Stomach smooth muscle (tissue), 2 donors: ENCODE measurements around the gene ST6GALNAC3.
"Not testable (repeated sequence)": the region's sequence is repeated elsewhere in the genome, so short reads cannot be mapped to it uniquely, and the experiment has no call there.

Experiments used
- H3K27ac ChIP-seq: one replicate; pipeline ENCODE4 v1.7.0; 2013; ENCODE audit warnings: mild to moderate bottlenecking, low read length, inconsistent platforms
- H3K27me3 ChIP-seq, 2 donors: one replicate each; pipeline ENCODE4 v1.7.0; 2013; ENCODE audit warnings: low read length in 2 of 2; ENCODE audit not compliant: insufficient read depth in 2 of 2, control insufficient read depth in 1 of 2
- H3K36me3 ChIP-seq, 2 donors: one replicate each; pipeline ENCODE4 v1.7.0; 2013; ENCODE audit warnings: low read length in 2 of 2; ENCODE audit not compliant: control insufficient read depth in 2 of 2, insufficient read depth in 2 of 2
- H3K4me1 ChIP-seq: one replicate; pipeline ENCODE4 v1.7.0; 2013; ENCODE audit warnings: low read length; ENCODE audit not compliant: control insufficient read depth, insufficient read depth
- H3K4me3 ChIP-seq, 2 donors: one replicate each; pipeline ENCODE4 v1.7.0; 2013; ENCODE audit warnings: low read length in 2 of 2
- H3K9ac ChIP-seq, 2 donors: one replicate each; pipeline ENCODE4 v1.7.0; 2013; ENCODE audit warnings: low read length in 2 of 2, mild to moderate bottlenecking in 1 of 2
- H3K9me3 ChIP-seq, 2 donors: one replicate each; pipeline ENCODE4 v1.7.0; 2013; ENCODE audit warnings: low read length in 2 of 2; ENCODE audit not compliant: control insufficient read depth in 2 of 2
- donor health status: healthy.
- donor health status: Pancreatic carcinoma.

Gene ST6GALNAC3

DNA sequence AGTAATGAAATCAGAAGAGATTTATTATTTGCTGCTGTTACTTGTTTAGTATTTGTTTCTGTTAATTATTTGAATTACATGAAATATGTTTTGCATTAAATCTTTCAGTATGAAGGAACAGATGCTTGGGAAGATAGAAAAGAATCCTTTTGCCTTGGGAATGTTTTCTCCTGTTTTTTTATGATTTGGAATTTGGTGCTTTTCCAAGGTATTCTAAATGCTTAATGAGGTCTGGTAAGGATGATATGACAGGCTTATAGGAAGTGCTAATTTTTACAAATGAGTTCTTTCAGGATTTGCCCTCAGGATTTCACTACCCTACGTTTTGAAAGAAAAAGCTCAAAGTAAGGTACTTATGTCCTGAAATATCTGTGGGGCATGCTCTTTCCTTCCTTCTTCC lies 25.6 kb upstream of the ST6GALNAC3 start:
- Histone ChIP-seq H3K27me3 (no peaks in the 10 kb centered on the region), H3K9ac (no peak overlapping the region), H3K9me3 (no peaks in the 10 kb centered on the region), H3K4me1 (peaks cover 6% of the 10 kb centered on the region), H3K27ac (no peak overlapping the region), H3K4me3 (no peak overlapping the region), H3K36me3 (no peaks in the 10 kb centered on the region)

DNA sequence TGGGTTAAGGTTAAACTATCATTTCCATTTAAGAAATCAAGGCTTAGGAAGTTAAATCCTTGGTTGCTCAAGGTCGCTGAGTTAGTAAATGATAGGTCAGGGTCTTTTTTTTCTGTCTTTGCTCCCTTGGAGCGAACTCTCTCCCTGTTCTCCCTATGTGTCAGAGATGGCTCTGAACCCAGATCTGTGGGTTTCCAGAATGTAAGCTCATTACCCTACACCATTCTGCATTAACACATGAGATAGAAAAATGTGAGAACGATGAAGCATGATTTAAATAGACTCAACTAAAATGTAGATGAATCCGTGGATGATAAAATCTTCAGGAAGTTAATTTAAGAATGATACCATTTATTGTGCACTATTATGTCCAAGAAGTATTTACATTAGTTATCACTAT lies 25.0 kb upstream of the ST6GALNAC3 start:
- no peak overlapping the region for H3K9ac ChIP-seq
- no peaks in the 10 kb centered on the region for H3K36me3 ChIP-seq
- H3K27ac ChIP-seq, result no peak overlapping the region
- no peaks in the 10 kb centered on the region for H3K27me3 ChIP-seq
- no peaks in the 10 kb centered on the region for H3K9me3 ChIP-seq
- no peak overlapping the region for H3K4me3 ChIP-seq
- peaks cover 6% of the 10 kb centered on the region for H3K4me1 ChIP-seq

DNA sequence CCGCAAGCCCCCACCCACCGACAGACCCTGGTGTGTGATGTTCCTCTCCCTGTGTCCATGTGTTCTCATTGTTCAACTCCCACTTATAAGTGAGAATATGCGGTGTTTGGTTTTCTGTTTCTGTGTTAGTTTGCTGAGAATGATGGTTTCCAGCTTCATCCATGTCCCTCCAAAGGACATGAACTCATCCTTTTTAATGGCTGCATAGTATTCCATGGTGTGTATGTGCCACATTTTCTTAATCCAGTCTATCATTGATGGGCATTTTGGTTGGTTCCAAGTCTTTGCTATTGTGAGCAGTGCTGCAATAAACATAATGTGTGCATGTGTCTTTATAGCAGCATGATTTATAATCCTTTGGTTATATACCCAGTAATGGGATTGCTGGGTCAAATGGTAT lies 24.5 kb upstream of the ST6GALNAC3 start:
- not testable (repeated sequence) for H3K4me1 ChIP-seq, H3K4me3 ChIP-seq, H3K27me3 ChIP-seq, H3K9me3 ChIP-seq, H3K9ac ChIP-seq, H3K27ac ChIP-seq, H3K36me3 ChIP-seq

GRCh38 chr1:76053021-76053420 lies 21.5 kb upstream of the ST6GALNAC3 start:
- Histone ChIP-seq H3K36me3 (no peaks in the 10 kb centered on the region), H3K4me1 (peaks cover 6% of the 10 kb centered on the region), H3K27ac (no peak overlapping the region), H3K4me3 (no peak overlapping the region), H3K9ac (no peak overlapping the region), H3K9me3 (no peaks in the 10 kb centered on the region), H3K27me3 (no peaks in the 10 kb centered on the region)

DNA sequence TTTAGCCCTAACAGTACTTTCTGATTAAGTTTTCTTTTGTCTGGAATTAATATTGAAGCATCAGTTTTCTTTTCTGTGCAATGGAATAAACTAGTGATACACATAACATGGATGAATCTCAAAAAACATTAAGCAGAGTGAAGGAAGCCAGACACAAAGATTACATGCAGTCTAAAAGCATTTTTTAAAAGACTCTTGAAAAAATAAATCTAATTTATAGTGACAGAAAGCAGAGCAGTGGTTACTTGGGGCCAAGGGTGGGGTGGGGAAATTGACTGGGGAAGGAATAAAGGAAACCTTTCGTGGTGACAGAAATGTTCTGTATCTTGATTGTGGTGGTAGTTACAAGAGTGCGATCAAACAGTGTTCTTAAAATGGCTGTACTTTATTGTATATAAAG lies 20.2 kb upstream of the ST6GALNAC3 start:
- H3K9me3 ChIP-seq, result no peaks in the 10 kb centered on the region
- H3K4me1 ChIP-seq, result peaks cover 6% of the 10 kb centered on the region
- H3K36me3 ChIP-seq, result no peaks in the 10 kb centered on the region
- no peak overlapping the region for H3K4me3 ChIP-seq
- no peak overlapping the region for H3K9ac ChIP-seq
- H3K27me3 ChIP-seq, result no peaks in the 10 kb centered on the region
- H3K27ac ChIP-seq, result no peak overlapping the region

GRCh38 chr1:76055987-76056386 lies 18.6 kb upstream of the ST6GALNAC3 start:
- no peaks in the 10 kb centered on the region for H3K36me3 ChIP-seq
- H3K27me3 ChIP-seq, result no peaks in the 10 kb centered on the region
- no peaks in the 10 kb centered on the region for H3K9me3 ChIP-seq
- no peak overlapping the region for H3K9ac ChIP-seq
- H3K4me1 ChIP-seq, result peaks cover 6% of the 10 kb centered on the region
- no peak overlapping the region for H3K27ac ChIP-seq
- H3K4me3 ChIP-seq, result no peak overlapping the region

DNA sequence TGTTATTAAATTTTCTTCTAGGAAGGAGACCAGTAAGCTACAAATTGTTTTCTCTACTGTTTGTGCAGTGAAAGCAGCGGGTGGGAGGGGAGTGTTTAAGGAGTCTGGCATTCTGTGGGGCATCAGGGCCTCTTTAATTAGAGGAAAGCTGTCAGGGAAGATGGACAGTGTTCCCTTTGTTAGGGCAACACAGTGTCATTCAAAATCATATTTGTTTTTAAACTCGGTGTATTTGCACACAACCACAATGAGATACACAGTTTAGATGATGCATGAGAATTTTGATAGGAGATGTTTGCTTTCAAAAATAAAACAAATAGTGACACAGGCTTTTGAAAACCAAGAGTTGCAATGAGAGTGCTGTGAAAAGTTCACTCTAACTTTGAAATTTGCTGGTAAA lies 15.1 kb upstream of the ST6GALNAC3 start:
- Histone ChIP-seq H3K9me3 (no peaks in the 10 kb centered on the region), H3K27me3 (no peaks in the 10 kb centered on the region), H3K4me3 (no peak overlapping the region), H3K27ac (no peak overlapping the region), H3K36me3 (no peaks in the 10 kb centered on the region), H3K9ac (no peak overlapping the region), H3K4me1 (no peaks in the 10 kb centered on the region)

GRCh38 chr1:76065270-76065669 lies 9.3 kb upstream of the ST6GALNAC3 start:
- H3K36me3 ChIP-seq, result no peaks in the 10 kb centered on the region
- H3K9me3 ChIP-seq, result no peaks in the 10 kb centered on the region
- H3K4me3 ChIP-seq, result no peak overlapping the region
- H3K4me1 ChIP-seq, result peaks cover 14% of the 10 kb centered on the region
- H3K27me3 ChIP-seq, result no peaks in the 10 kb centered on the region
- H3K27ac ChIP-seq, result no peak overlapping the region
- no peak overlapping the region for H3K9ac ChIP-seq

DNA sequence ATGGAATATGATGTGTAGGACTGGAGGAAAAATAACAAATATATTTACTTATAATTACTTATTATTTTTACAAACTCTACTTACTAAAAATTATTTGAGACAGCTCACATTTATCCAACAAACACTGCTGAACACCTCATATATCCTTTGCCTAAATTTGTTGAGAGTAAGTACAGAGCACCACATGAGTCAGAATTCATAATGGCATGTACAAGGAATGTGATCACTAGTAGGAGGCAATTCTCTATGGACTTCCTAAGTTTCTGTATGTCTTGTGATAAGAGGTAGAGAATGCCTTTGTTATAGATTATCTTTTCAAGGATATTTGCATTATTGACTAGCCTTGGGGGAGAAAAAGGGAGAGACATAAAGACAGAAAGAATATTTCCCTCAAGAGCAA lies 8.2 kb upstream of the ST6GALNAC3 start:
- H3K4me3 ChIP-seq, result no peak overlapping the region
- H3K36me3 ChIP-seq, result no peaks in the 10 kb centered on the region
- peaks cover 14% of the 10 kb centered on the region for H3K4me1 ChIP-seq
- no peak overlapping the region for H3K9ac ChIP-seq
- H3K27me3 ChIP-seq, result no peaks in the 10 kb centered on the region
- H3K9me3 ChIP-seq, result no peaks in the 10 kb centered on the region
- no peak overlapping the region for H3K27ac ChIP-seq

DNA sequence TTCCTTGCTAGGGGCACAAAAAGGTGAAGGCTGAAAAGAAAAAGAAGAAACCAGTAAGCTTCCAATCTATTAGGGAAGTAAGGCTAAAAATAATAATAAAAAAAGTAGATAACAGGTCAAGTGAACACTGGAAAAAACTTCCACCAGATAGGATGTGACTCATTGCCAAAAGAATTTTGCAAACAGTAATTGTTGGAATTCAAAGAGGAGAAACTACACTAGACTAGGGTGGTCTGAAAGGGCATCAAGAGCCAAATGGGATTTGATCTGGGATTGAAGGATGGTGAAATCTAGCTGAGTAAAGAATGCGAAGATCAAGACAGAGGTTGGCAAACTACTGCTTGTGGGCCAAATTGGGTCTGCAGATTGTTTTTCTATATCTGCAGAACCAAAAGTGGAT lies 6.0 kb upstream of the ST6GALNAC3 start:
- H3K36me3 ChIP-seq, result no peaks in the 10 kb centered on the region
- H3K4me1 ChIP-seq, result peaks cover 15% of the 10 kb centered on the region
- no peaks in the 10 kb centered on the region for H3K9me3 ChIP-seq
- no peak overlapping the region for H3K27ac ChIP-seq
- no peak overlapping the region for H3K9ac ChIP-seq
- no peaks in the 10 kb centered on the region for H3K27me3 ChIP-seq
- H3K4me3 ChIP-seq, result no peak overlapping the region

DNA sequence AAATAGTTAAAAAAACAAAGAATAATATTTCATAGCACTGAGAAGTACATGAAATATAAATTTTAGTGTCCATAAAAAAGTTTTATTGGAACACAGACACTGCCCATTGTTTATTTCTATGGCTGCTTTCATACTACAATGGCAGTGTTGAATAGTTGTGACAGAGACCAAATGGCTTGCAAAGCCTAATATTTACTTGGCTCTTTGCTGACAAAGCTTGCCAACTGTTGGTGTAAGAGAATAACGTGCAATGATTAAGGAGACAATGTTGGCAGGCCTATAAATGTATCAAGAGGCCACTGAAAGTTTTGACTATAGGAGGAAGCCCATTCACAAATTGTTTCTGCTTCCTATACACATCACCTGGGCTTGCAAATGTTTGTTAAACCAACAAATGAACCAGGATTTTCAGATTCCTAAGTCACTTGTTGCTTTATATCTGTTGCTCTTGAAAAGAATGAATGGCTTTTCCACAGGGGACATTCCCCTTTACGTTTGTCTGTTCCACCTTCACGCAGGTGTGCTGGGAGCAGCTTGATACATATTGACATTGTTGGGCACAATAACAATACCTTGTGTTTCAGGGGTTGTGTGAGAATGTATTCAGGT lies 5.5 kb upstream of the ST6GALNAC3 start:
- Histone ChIP-seq H3K4me3 (no peak overlapping the region), H3K36me3 (no peaks in the 10 kb centered on the region), H3K4me1 (peaks cover 18% of the 10 kb centered on the region), H3K9ac (no peak overlapping the region), H3K27ac (no peak overlapping the region), H3K9me3 (no peaks in the 10 kb centered on the region), H3K27me3 (no peaks in the 10 kb centered on the region)
